Breast epithelium (tissue), 4 donors: ENCODE results near the gene SPSB1. TPM values are rescaled to one million over a fixed set of nuclear protein-coding genes. Genes with fewer than 3 reads are reported as not detected.
A peak's percentile ranks its signal among the peaks of the same experiment; 100 is the strongest.

Experiments
- DNase-seq, 2 donors: peaks; one replicate each; pipeline ENCODE4 v3.0.0-alpha.2; 2019; ENCODE audit warnings: low spot score in 2 of 2
- H3K27ac ChIP-seq, 2 donors: fragments of 200-600 bp; sonication (generic) in 1 of 2; one replicate each; pipeline ENCODE4 v1.5.1; 2016 to 2019; ENCODE audit warnings: mild to moderate bottlenecking in 1 of 2
- H3K27me3 ChIP-seq, 2 donors: fragments of 200-600 bp; sonication (generic) in 1 of 2; one replicate each; pipeline versions ENCODE4 v1.5.1 to v1.6.0; 2017 to 2019; ENCODE audit warnings: control low read depth in 1 of 2, mild to moderate bottlenecking in 1 of 2
- H3K36me3 ChIP-seq: fragments of 200-600 bp; one replicate; pipeline ENCODE4 v1.5.1; 2019
- H3K4me1 ChIP-seq, 2 donors: fragments of 200-600 bp; sonication (generic); one replicate each; pipeline ENCODE4 v1.5.1; 2016 to 2019; ENCODE audit warnings: control low read depth in 1 of 2
- H3K4me3 ChIP-seq, 3 donors: fragments of 200-600 bp; sonication (generic); 1 replicate in 2 of 3; 2 replicates in 1 of 3; pipeline ENCODE4 v1.5.1; 2016 to 2019; ENCODE audit warnings: mild to moderate bottlenecking in 3 of 3, moderate library complexity in 2 of 3
- H3K9me3 ChIP-seq, 2 donors: fragments of 200-600 bp; sonication (generic) in 1 of 2; one replicate each; pipeline ENCODE4 v1.5.1; 2016 to 2019; ENCODE audit warnings: control low read depth in 1 of 2
- CTCF ChIP-seq, 3 donors: fragments of 450-650 bp; IDR thresholded peaks; one replicate each; pipeline ENCODE4 v1.5.1; 2016 to 2017; ENCODE audit warnings: antibody characterized with exemption in 3 of 3, mild to moderate bottlenecking in 3 of 3, moderate library complexity in 3 of 3
- POLR2A ChIP-seq: fragments of 450-650 bp; IDR thresholded peaks from one replicate; pipeline ENCODE4 v1.6.1; 2016; ENCODE audit warnings: antibody characterized with exemption, mild to moderate bottlenecking, moderate library complexity
- POLR2AphosphoS5 ChIP-seq, 3 donors: sonication (generic); formaldehyde crosslinking; IDR thresholded peaks; one replicate each; pipeline ENCODE4 v1.6.1; 2017; ENCODE audit warnings: antibody characterized with exemption in 3 of 3
- intact Hi-C: fragments of 100-400 bp; cut with DNase I; formaldehyde crosslinking; loops from one replicate; pipeline ENCODE4 v1.15.1; 2023; ENCODE audit warnings: low total_unique reads
- total RNA-seq, 3 donors: library from RNA; depleted of rRNA; stranded (reverse); fragments of >200 nt; gene quantifications; one replicate each; pipeline ENCODE4 v1.1.0, GENCODE V29; 2016

SPSB1 gene
- total RNA-seq, 3 donors from 2014 or later = 30.6 to 52.5 (median 34.4) TPM

- Histone ChIP-seq H3K27ac (no peak overlapping the region), H3K36me3 (no peaks in the 10 kb centered on the region), H3K9me3 (no peaks in the 10 kb centered on the region), H3K27me3 (no peaks in the 10 kb centered on the region), H3K4me3 (no peak overlapping the region), H3K4me1 (no peaks in the 10 kb centered on the region)
- no peak for TF ChIP-seq CTCF (IDR thresholded peaks at IDR 0.05)
- TF ChIP-seq POLR2A = no peak
- TF ChIP-seq POLR2AphosphoS5 (IDR thresholded peaks at IDR 0.05) = no peak
- DNase-seq = no peak
- intact Hi-C loops = no loop called here
Measured at GRCh38 chr1:9275161-9275560, 17.5 kb upstream of the SPSB1 start.

- no peak overlapping the region for H3K4me3 ChIP-seq
- H3K27ac ChIP-seq = no peak overlapping the region
- no peaks in the 10 kb centered on the region for H3K27me3 ChIP-seq
- intact Hi-C loops = no loop called here
- no peaks in the 10 kb centered on the region for H3K4me1 ChIP-seq
- TF ChIP-seq POLR2A = no peak
- TF ChIP-seq POLR2AphosphoS5 (IDR thresholded peaks at IDR 0.05) = no peak
- no peak for TF ChIP-seq CTCF (IDR thresholded peaks at IDR 0.05)
- no peaks in the 10 kb centered on the region for H3K9me3 ChIP-seq
- H3K36me3 ChIP-seq = no peaks in the 10 kb centered on the region
- no peak for DNase-seq
Measured at GRCh38 chr1:9275567-9276034, 17.1 kb upstream of the SPSB1 start.

GRCh38 chr1:9278116-9278515 lies 14.6 kb upstream of the SPSB1 start:
- H3K27ac ChIP-seq = no peak overlapping the region
- TF ChIP-seq POLR2A (no peak), POLR2AphosphoS5 (IDR thresholded peaks at IDR 0.05) (peak in 1 of 3 donors; percentile 39), CTCF (IDR thresholded peaks at IDR 0.05) (no peak)
- H3K27me3 ChIP-seq = no peaks in the 10 kb centered on the region
- no peak overlapping the region for H3K4me3 ChIP-seq
- no peaks in the 10 kb centered on the region for H3K4me1 ChIP-seq
- H3K36me3 ChIP-seq = no peaks in the 10 kb centered on the region
- intact Hi-C loops = no loop called here
- no peak for DNase-seq
- no peaks in the 10 kb centered on the region for H3K9me3 ChIP-seq

GRCh38 chr1:9278585-9279153 lies 14.0 kb upstream of the SPSB1 start:
- Histone ChIP-seq H3K27me3 (no peaks in the 10 kb centered on the region), H3K4me1 (no peaks in the 10 kb centered on the region), H3K36me3 (no peaks in the 10 kb centered on the region), H3K27ac (peak overlapping the region in 1 of 2 donors; percentile 14), H3K4me3 (no peak overlapping the region), H3K9me3 (no peaks in the 10 kb centered on the region)
- DNase-seq = no peak
- intact Hi-C loops = no loop called here
- TF ChIP-seq POLR2AphosphoS5 (IDR thresholded peaks at IDR 0.05) (no peak), CTCF (IDR thresholded peaks at IDR 0.05) (no peak)

GRCh38 chr1:9279172-9279840 lies 13.4 kb upstream of the SPSB1 start:
- no peak for DNase-seq
- Histone ChIP-seq H3K27me3 (no peaks in the 10 kb centered on the region), H3K9me3 (peaks cover 0 to 4% of the 10 kb centered on the region in 2 donors), H3K36me3 (no peaks in the 10 kb centered on the region), H3K4me1 (no peaks in the 10 kb centered on the region), H3K4me3 (no peak overlapping the region), H3K27ac (no peak overlapping the region)
- TF ChIP-seq CTCF (IDR thresholded peaks at IDR 0.05) = no peak
- no peak for TF ChIP-seq POLR2AphosphoS5 (IDR thresholded peaks at IDR 0.05)
- TF ChIP-seq POLR2A = no peak
- intact Hi-C loops = no loop called here
